Skeletal muscle tissue (tissue), 4 donors: ENCODE results near the gene POU2F2. TPM values are rescaled to one million over a fixed set of nuclear protein-coding genes. Genes with fewer than 3 reads are reported as not detected.
"Not testable (repeated sequence)": the region's sequence is repeated elsewhere in the genome, so short reads cannot be mapped to it uniquely, and the experiment has no call there.

Experiments used
- H3K27ac ChIP-seq: one replicate; pipeline ENCODE4 v1.7.0; 2013; ENCODE audit warnings: mild to moderate bottlenecking, low read depth, low read length, inconsistent platforms
- H3K27me3 ChIP-seq, 3 donors: one replicate each; pipeline ENCODE4 v1.7.0; 2013; ENCODE audit warnings: low read length in 3 of 3; ENCODE audit not compliant: control insufficient read depth in 3 of 3, insufficient read depth in 3 of 3
- H3K36me3 ChIP-seq, 3 donors: one replicate each; pipeline ENCODE4 v1.7.0; 2013; ENCODE audit warnings: low read length in 3 of 3; ENCODE audit not compliant: control insufficient read depth in 3 of 3, insufficient read depth in 3 of 3
- H3K4me1 ChIP-seq, 3 donors: one replicate each; pipeline ENCODE4 v1.7.0; 2013; ENCODE audit warnings: low read length in 3 of 3, mild to moderate bottlenecking in 3 of 3; ENCODE audit not compliant: control insufficient read depth in 3 of 3, insufficient read depth in 3 of 3
- H3K4me3 ChIP-seq, 3 donors: one replicate each; pipeline ENCODE4 v1.7.0; 2013; ENCODE audit warnings: low read length in 3 of 3
- H3K9ac ChIP-seq, 3 donors: one replicate each; pipeline ENCODE4 v1.7.0; 2013; ENCODE audit warnings: low read length in 3 of 3, mild to moderate bottlenecking in 3 of 3, moderate library complexity in 2 of 3, low read depth in 1 of 3
- H3K9me3 ChIP-seq, 3 donors: one replicate each; pipeline ENCODE4 v1.7.0; 2013; ENCODE audit warnings: low read length in 3 of 3; ENCODE audit not compliant: control insufficient read depth in 3 of 3
- total RNA-seq: library from RNA; depleted of rRNA; stranded (reverse); fragments of >200 nt; gene quantifications from one replicate; pipeline ENCODE4 v1.2.3, GENCODE V29; 2014
- donor health status: Osteomylitis.

POU2F2 gene
- total RNA-seq, 1 donor from 2014 or later, result 0.52 TPM

GRCh38 chr19:42108527-42109389 is 23.5 kb downstream of the POU2F2 start:
- Histone ChIP-seq H3K4me1 (peaks cover 0 to 6% (median 2%) of the 10 kb centered on the region in 3 donors), H3K9ac (no peak overlapping the region), H3K36me3 (no peaks in the 10 kb centered on the region), H3K27ac (no peak overlapping the region), H3K9me3 (no peaks in the 10 kb centered on the region), H3K4me3 (no peak overlapping the region), H3K27me3 (peaks cover 3 to 28% (median 8%) of the 10 kb centered on the region in 3 donors)

DNA sequence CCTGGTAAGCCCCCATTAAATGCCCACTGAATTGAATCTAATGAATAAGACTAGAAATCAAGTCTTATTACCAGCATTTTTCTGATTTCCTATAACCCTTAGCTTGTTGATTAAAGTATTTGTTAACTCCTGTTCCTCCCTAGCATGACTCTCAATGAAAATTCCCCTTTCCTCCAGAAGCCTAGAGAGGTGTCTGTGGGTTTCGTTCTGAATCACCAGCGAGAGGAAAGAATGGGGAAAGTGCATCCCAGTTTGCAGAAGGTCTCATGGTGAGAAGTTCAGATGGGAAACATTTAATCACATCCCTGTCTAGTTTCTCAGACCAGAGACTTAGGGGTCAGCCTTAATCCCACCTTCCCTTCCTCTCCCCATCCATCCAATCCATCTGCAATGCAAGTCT is 26.9 kb downstream of the POU2F2 start:
- H3K36me3 ChIP-seq, result no peaks in the 10 kb centered on the region

GRCh38 chr19:42102877-42103276 is 29.4 kb downstream of the POU2F2 start:
- no peak overlapping the region for H3K9ac ChIP-seq
- H3K4me1 ChIP-seq, result no peaks in the 10 kb centered on the region
- H3K4me3 ChIP-seq, result no peak overlapping the region
- H3K9me3 ChIP-seq, result no peaks in the 10 kb centered on the region
- no peak overlapping the region for H3K27ac ChIP-seq
- no peaks in the 10 kb centered on the region for H3K36me3 ChIP-seq
- peaks cover 5 to 12% (median 7%) of the 10 kb centered on the region in 3 donors for H3K27me3 ChIP-seq

More for the DNA sequence above, 26.9 kb downstream of the POU2F2 start:
- Histone ChIP-seq H3K9ac (no peak overlapping the region), H3K9me3 (no peaks in the 10 kb centered on the region), H3K4me1 (peaks cover 0 to 2% (median 0%) of the 10 kb centered on the region in 3 donors), H3K27me3 (peaks cover 5 to 18% (median 8%) of the 10 kb centered on the region in 3 donors), H3K4me3 (no peak overlapping the region), H3K27ac (no peak overlapping the region)

- not testable (repeated sequence) for H3K36me3 ChIP-seq, H3K4me3 ChIP-seq, H3K27ac ChIP-seq, H3K9ac ChIP-seq, H3K9me3 ChIP-seq, H3K4me1 ChIP-seq
- H3K27me3 ChIP-seq, result peaks cover 13 to 19% (median 16%) of the 10 kb centered on the region in 3 donors
Measured at GRCh38 chr19:42100241-42100640, 32.0 kb downstream of the POU2F2 start.

GRCh38 chr19:42099336-42099925 is 32.8 kb downstream of the POU2F2 start:
- Histone ChIP-seq H3K9me3 (no peaks in the 10 kb centered on the region), H3K27ac (no peak overlapping the region), H3K36me3 (no peaks in the 10 kb centered on the region), H3K27me3 (peaks cover 13 to 20% (median 16%) of the 10 kb centered on the region in 3 donors), H3K9ac (no peak overlapping the region), H3K4me3 (no peak overlapping the region), H3K4me1 (no peaks in the 10 kb centered on the region)

DNA sequence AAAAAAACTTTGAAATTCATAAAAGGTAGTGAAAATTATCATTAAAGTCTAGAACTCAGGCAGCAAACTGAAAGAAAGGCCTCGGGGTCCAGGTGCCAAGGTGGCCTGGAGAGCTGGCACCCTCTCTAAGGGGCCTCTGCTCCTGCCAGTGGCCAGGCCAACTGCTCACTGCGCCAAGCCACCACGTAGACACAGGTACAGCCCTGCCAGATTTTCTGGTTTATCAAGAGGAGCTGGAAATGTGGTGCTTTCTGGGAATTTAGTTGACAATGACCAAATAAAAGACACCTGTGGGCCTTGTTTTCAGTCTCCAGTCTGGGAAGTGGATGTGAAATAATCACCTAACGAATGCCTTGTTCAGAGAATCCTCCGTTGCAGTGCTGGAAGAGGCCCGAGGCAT is 33.5 kb downstream of the POU2F2 start:
- peaks cover 0 to 2% (median 0%) of the 10 kb centered on the region in 3 donors for H3K4me1 ChIP-seq
- H3K27me3 ChIP-seq, result peaks cover 13 to 20% (median 16%) of the 10 kb centered on the region in 3 donors
- no peaks in the 10 kb centered on the region for H3K36me3 ChIP-seq
- no peak overlapping the region for H3K9ac ChIP-seq
- no peak overlapping the region for H3K4me3 ChIP-seq
- no peak overlapping the region for H3K27ac ChIP-seq
- H3K9me3 ChIP-seq, result no peaks in the 10 kb centered on the region

DNA sequence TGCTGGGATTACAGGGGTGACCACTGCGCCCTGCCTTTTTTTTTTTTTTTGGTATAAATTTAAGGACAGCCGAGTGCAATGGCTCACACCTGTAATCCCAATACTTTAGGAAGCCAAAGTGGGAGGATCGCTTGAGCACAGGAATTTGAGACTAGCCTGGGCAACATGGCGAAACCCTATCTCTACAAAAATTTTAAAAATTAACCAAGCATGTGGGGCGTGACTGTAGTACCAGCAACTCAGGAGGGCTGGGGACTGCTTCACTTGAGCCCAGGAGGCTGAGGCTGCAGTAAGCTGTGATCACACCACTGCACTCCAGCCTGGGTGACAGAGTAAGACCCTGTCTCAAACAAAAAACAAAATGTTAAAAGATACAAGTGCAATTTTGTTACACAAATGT is 34.8 kb downstream of the POU2F2 start:
- Histone ChIP-seq H3K36me3 (no peaks in the 10 kb centered on the region), H3K27me3 (peaks cover 13 to 20% (median 13%) of the 10 kb centered on the region in 3 donors), H3K4me1 (peaks cover 2 to 5% (median 2%) of the 10 kb centered on the region in 3 donors), H3K9ac (no peak overlapping the region), H3K27ac (no peak overlapping the region), H3K9me3 (no peaks in the 10 kb centered on the region), H3K4me3 (no peak overlapping the region)

DNA sequence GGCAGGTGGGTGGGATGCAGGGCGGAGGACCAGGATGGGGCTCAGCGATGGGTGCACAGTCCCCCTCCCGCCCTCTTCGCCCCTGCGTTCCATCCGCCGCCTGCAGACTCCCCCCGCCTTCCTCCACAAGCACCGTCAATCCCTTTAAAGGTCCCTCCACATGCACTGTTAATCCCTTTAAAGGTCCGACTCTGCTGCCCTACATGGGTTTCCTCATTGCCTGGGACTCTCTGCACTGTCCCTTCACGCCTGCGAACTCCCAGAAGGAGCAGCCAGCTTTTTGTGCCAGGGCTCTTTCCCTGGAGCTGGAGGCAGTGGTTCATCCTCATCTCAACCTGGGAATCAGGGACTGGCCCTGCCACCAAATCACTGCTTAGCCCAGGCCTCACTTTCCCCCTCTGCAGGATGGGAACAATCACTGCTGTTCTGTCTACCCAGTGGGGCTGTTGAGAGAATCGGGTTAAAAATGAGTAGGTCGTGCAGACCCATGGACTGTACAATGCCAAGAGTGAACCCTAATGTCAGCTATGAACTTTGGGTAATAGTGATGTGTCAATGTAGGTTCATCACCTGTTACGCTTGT is 35.9 kb downstream of the POU2F2 start:
- H3K27ac ChIP-seq, result no peak overlapping the region
- H3K27me3 ChIP-seq, result peaks cover 13 to 20% (median 13%) of the 10 kb centered on the region in 3 donors
- H3K36me3 ChIP-seq, result no peaks in the 10 kb centered on the region
- no peak overlapping the region for H3K9ac ChIP-seq
- H3K4me3 ChIP-seq, result no peak overlapping the region
- H3K9me3 ChIP-seq, result no peaks in the 10 kb centered on the region
- peaks cover 4 to 9% (median 5%) of the 10 kb centered on the region in 3 donors for H3K4me1 ChIP-seq

GRCh38 chr19:42095814-42096230 is 36.4 kb downstream of the POU2F2 start:
- Histone ChIP-seq H3K4me1 (peaks cover 4 to 9% (median 5%) of the 10 kb centered on the region in 3 donors), H3K9me3 (no peaks in the 10 kb centered on the region), H3K36me3 (no peaks in the 10 kb centered on the region), H3K27ac (no peak overlapping the region), H3K4me3 (no peak overlapping the region), H3K27me3 (peaks cover 13 to 20% (median 13%) of the 10 kb centered on the region in 3 donors), H3K9ac (no peak overlapping the region)
